Skeletal muscle satellite cell (primary cell): Measurements from ENCODE around the gene RRP1.

Experiments used
- H3K27me3 ChIP-seq: 2 replicates; pipeline ENCODE4 v1.7.0; 2013; ENCODE audit warnings: low read length; ENCODE audit not compliant: control insufficient read depth, insufficient read depth
- H3K36me3 ChIP-seq: 2 replicates; pipeline ENCODE4 v1.7.0; 2013; ENCODE audit warnings: mild to moderate bottlenecking, control low read depth, low read length; ENCODE audit not compliant: insufficient read depth
- H3K4me1 ChIP-seq: 2 replicates; pipeline ENCODE4 v1.7.0; 2013; ENCODE audit warnings: low read length; ENCODE audit not compliant: control insufficient read depth, insufficient read depth
- H3K4me2 ChIP-seq: 2 replicates; pipeline ENCODE4 v1.7.0; 2013; ENCODE audit warnings: mild to moderate bottlenecking, low read length
- H3K4me3 ChIP-seq: 2 replicates; pipeline ENCODE4 v1.7.0; 2013; ENCODE audit warnings: low read length
- H3K9ac ChIP-seq: 2 replicates; pipeline ENCODE4 v1.7.0; 2013; ENCODE audit warnings: mild to moderate bottlenecking, low read depth, low read length, moderate library complexity
- H3K9me3 ChIP-seq: replicated peaks from 2 replicates; pipeline ENCODE4 v1.7.0; 2013; ENCODE audit warnings: mild to moderate bottlenecking, control low read depth, low read length

RRP1 gene

GRCh38 chr21:43771698-43772424 is 17.5 kb upstream of the RRP1 start:
- H3K4me2 ChIP-seq, result no peak overlapping the region
- no peaks in the 10 kb centered on the region for H3K9me3 ChIP-seq
- H3K4me1 ChIP-seq, result peaks cover 21% of the 10 kb centered on the region
- no peak overlapping the region for H3K9ac ChIP-seq
- no peaks in the 10 kb centered on the region for H3K27me3 ChIP-seq
- peaks cover 23% of the 10 kb centered on the region for H3K36me3 ChIP-seq
- H3K4me3 ChIP-seq, result no peak overlapping the region

- H3K36me3 ChIP-seq, result peaks cover 23% of the 10 kb centered on the region
- H3K9me3 ChIP-seq, result no peaks in the 10 kb centered on the region
- no peaks in the 10 kb centered on the region for H3K27me3 ChIP-seq
- no peak overlapping the region for H3K9ac ChIP-seq
- H3K4me3 ChIP-seq, result no peak overlapping the region
- no peak overlapping the region for H3K4me2 ChIP-seq
- peaks cover 18% of the 10 kb centered on the region for H3K4me1 ChIP-seq
These were observed 17.0 kb upstream of the RRP1 start for GRCh38 chr21:43772425-43772821.

GRCh38 chr21:43774163-43774562 is 15.2 kb upstream of the RRP1 start:
- H3K9ac ChIP-seq, result no peak overlapping the region
- peak overlapping the region; percentile 97 for H3K4me2 ChIP-seq

GRCh38 chr21:43775190-43775589 is 14.2 kb upstream of the RRP1 start:
- Histone ChIP-seq H3K4me2 (peak overlapping the region; percentile 97), H3K9me3 (no peaks in the 10 kb centered on the region), H3K36me3 (peaks cover 23% of the 10 kb centered on the region), H3K9ac (peak overlapping the region; percentile 94), H3K27me3 (no peaks in the 10 kb centered on the region), H3K4me1 (peaks cover 6% of the 10 kb centered on the region), H3K4me3 (peak overlapping the region; percentile 96)

More at GRCh38 chr21:43774163-43774562, 15.2 kb upstream of the RRP1 start:
- Histone ChIP-seq H3K4me1 (peaks cover 6% of the 10 kb centered on the region), H3K27me3 (no peaks in the 10 kb centered on the region), H3K4me3 (peak overlapping the region; percentile 96), H3K9me3 (no peaks in the 10 kb centered on the region), H3K36me3 (peaks cover 23% of the 10 kb centered on the region)

- no peaks in the 10 kb centered on the region for H3K9me3 ChIP-seq
- H3K4me2 ChIP-seq, result peak within 1 kb of the TSS; percentile 97
- H3K27me3 ChIP-seq, result no peaks in the 10 kb centered on the region
- H3K9ac ChIP-seq, result peak within 1 kb of the TSS; percentile 94
- H3K4me3 ChIP-seq, result peak within 1 kb of the TSS; percentile 96
- peaks cover 6% of the 10 kb centered on the region for H3K4me1 ChIP-seq
- peaks cover 23% of the 10 kb centered on the region for H3K36me3 ChIP-seq
These were observed 13.5 kb upstream of the RRP1 start, which contains the start of gene CSTB for GRCh38 chr21:43775795-43776430. TSS of gene CSTB (minus strand) at chr21:43776308. CDS start at chr21:43776269, 39 bp downstream.

- H3K4me1 ChIP-seq, result peaks cover 6% of the 10 kb centered on the region
- no peaks in the 10 kb centered on the region for H3K27me3 ChIP-seq
- no peak overlapping the region for H3K4me3 ChIP-seq
- H3K9ac ChIP-seq, result no peak overlapping the region
- H3K4me2 ChIP-seq, result no peak overlapping the region
- no peaks in the 10 kb centered on the region for H3K9me3 ChIP-seq
- H3K36me3 ChIP-seq, result peaks cover 18% of the 10 kb centered on the region
These were observed 11.4 kb upstream of the RRP1 start for GRCh38 chr21:43777953-43778352.

GRCh38 chr21:43778469-43779335 is 10.7 kb upstream of the RRP1 start:
- no peak overlapping the region for H3K9ac ChIP-seq

GRCh38 chr21:43779660-43780059 is 9.7 kb upstream of the RRP1 start:
- H3K4me2 ChIP-seq, result no peak overlapping the region
- H3K9me3 ChIP-seq, result no peaks in the 10 kb centered on the region
- peaks cover under 1% of the 10 kb centered on the region for H3K36me3 ChIP-seq
- H3K27me3 ChIP-seq, result no peaks in the 10 kb centered on the region
- peaks cover 6% of the 10 kb centered on the region for H3K4me1 ChIP-seq
- no peak overlapping the region for H3K4me3 ChIP-seq
- no peak overlapping the region for H3K9ac ChIP-seq

More at GRCh38 chr21:43778469-43779335, 10.7 kb upstream of the RRP1 start:
- Histone ChIP-seq H3K9me3 (no peaks in the 10 kb centered on the region), H3K4me2 (no peak overlapping the region), H3K4me3 (no peak overlapping the region), H3K27me3 (no peaks in the 10 kb centered on the region), H3K36me3 (peaks cover 10% of the 10 kb centered on the region), H3K4me1 (peaks cover 6% of the 10 kb centered on the region)

- Histone ChIP-seq H3K9ac (no peak overlapping the region), H3K36me3 (no peaks in the 10 kb centered on the region), H3K4me3 (no peak overlapping the region), H3K4me1 (no peaks in the 10 kb centered on the region), H3K9me3 (no peaks in the 10 kb centered on the region), H3K27me3 (no peaks in the 10 kb centered on the region), H3K4me2 (no peak overlapping the region)
These were observed 7.5 kb upstream of the RRP1 start for GRCh38 chr21:43781846-43782245.

- Histone ChIP-seq H3K36me3 (no peaks in the 10 kb centered on the region), H3K9ac (no peak overlapping the region), H3K4me2 (no peak overlapping the region), H3K4me1 (no peaks in the 10 kb centered on the region), H3K4me3 (no peak overlapping the region), H3K9me3 (no peaks in the 10 kb centered on the region), H3K27me3 (no peaks in the 10 kb centered on the region)
These were observed 6.8 kb upstream of the RRP1 start for GRCh38 chr21:43782431-43783097.
